Fibroblast of mammary gland (primary cell): ENCODE measurements around the gene SYT14.
A peak's percentile ranks its signal among the peaks of the same experiment; 100 is the strongest.
"Not testable (repeated sequence)": the region's sequence is repeated elsewhere in the genome, so short reads cannot be mapped to it uniquely, and the experiment has no call there.

Experiments
- DNase-seq: peaks from one replicate; pipeline ENCODE4 v3.0.0-alpha.2; 2010; ENCODE audit warnings: low read depth
- H3K4me3 ChIP-seq: 2 replicates; pipeline ENCODE4 v1.5.1; 2011; ENCODE audit warnings: low read depth, mild to moderate bottlenecking, low read length, moderate library complexity; ENCODE audit not compliant: control insufficient read depth
- TF ChIP-seq, protein P1 (sequence below): conservative IDR thresholded peaks from 2 replicates; pipeline ENCODE4 v1.5.1; 2011; ENCODE audit warnings: low read depth, low read length, inconsistent platforms; ENCODE audit not compliant: control insufficient read depth, insufficient read depth

Gene SYT14

GRCh38 chr1:209896346-209896745 lies 41.7 kb upstream of the SYT14 start:
- TF ChIP-seq, protein P1, sequence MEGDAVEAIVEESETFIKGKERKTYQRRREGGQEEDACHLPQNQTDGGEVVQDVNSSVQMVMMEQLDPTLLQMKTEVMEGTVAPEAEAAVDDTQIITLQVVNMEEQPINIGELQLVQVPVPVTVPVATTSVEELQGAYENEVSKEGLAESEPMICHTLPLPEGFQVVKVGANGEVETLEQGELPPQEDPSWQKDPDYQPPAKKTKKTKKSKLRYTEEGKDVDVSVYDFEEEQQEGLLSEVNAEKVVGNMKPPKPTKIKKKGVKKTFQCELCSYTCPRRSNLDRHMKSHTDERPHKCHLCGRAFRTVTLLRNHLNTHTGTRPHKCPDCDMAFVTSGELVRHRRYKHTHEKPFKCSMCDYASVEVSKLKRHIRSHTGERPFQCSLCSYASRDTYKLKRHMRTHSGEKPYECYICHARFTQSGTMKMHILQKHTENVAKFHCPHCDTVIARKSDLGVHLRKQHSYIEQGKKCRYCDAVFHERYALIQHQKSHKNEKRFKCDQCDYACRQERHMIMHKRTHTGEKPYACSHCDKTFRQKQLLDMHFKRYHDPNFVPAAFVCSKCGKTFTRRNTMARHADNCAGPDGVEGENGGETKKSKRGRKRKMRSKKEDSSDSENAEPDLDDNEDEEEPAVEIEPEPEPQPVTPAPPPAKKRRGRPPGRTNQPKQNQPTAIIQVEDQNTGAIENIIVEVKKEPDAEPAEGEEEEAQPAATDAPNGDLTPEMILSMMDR, result no peak
- DNase-seq, result no peak
- H3K4me3 ChIP-seq, result no peak overlapping the region

- DNase-seq, H3K4me3 ChIP-seq: not testable (repeated sequence)
Observed at GRCh38 chr1:209898271-209898670, 39.7 kb upstream of the SYT14 start.

- H3K4me3 ChIP-seq, DNase-seq: not testable (repeated sequence)
Observed at GRCh38 chr1:209898851-209899250, 39.2 kb upstream of the SYT14 start.

GRCh38 chr1:209899948-209900347 lies 38.1 kb upstream of the SYT14 start:
- H3K4me3 ChIP-seq, result no peak overlapping the region
- TF ChIP-seq, protein P1, result peak; percentile 47
- DNase-seq, result no peak

DNA sequence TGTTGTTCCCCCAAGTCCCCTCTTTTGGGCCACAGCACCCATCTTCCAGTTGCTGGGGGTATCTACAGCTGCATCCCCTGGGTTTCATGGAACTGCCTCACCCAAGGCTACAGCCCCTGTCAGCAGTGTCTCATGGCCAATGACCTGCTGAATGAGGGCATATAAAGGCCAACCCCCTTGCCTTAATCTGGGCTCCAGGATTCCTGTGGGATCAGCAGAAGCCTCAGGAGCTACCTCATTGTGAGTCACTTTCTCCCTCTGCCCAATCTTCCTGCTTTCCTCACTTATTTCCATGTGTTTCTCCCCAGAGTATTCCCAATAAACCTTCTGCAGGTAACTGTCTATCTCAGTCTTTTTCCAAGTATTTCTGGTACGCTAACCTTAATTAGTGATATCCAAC lies 37.3 kb upstream of the SYT14 start:
- peak; percentile 79 for DNase-seq
- TF ChIP-seq, protein P1, result no peak
- H3K4me3 ChIP-seq, result no peak overlapping the region

- TF ChIP-seq, protein P1, result no peak
- H3K4me3 ChIP-seq, result no peak overlapping the region
- DNase-seq, result no peak
Observed at GRCh38 chr1:209901211-209901610, 36.8 kb upstream of the SYT14 start.

DNA sequence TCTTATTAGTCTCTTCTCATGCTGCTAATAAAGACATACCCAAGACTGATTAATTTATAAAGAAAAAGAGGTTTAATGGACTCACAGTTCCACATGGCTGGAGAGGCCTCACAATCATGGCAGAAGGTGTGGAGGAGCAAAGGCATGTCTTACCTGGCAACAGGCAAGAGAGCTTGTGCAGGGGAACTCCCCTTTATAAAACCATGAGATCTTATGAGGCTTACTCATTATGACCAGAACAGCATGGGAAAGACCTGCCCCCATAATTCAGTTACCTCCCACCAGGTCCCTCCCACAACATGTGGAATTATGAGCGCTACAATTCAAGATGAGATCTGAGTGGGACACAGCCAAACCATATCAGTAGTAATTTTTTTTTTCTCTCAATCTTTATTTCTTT lies 33.2 kb upstream of the SYT14 start:
- not testable (repeated sequence) for DNase-seq

GRCh38 chr1:209911746-209912145 lies 26.3 kb upstream of the SYT14 start:
- no peak overlapping the region for H3K4me3 ChIP-seq
- TF ChIP-seq, protein P1, result no peak
- no peak for DNase-seq

More for the DNA sequence above, 33.2 kb upstream of the SYT14 start:
- not testable (repeated sequence) for H3K4me3 ChIP-seq

DNA sequence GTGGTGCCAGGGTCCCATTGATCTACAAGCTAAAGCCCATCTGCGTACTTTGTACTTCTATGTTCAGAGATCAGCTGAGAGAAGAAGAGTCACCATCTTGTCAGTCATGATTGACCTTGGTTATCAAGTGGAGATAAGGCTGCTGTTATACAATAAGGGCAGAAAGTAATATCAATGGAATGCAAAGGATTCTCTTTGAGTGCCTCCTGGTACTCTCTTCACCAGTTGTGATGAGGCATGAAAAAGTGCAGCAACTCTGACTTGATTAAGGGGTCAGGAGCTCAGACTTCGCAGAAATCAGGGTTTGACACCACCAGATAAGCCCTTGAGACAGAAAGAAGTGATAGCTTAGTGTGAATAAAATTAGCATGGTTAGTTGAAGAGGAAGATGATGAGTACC lies 25.7 kb upstream of the SYT14 start:
- TF ChIP-seq, protein P1, result no peak
- no peak for DNase-seq
- H3K4me3 ChIP-seq, result no peak overlapping the region

DNA sequence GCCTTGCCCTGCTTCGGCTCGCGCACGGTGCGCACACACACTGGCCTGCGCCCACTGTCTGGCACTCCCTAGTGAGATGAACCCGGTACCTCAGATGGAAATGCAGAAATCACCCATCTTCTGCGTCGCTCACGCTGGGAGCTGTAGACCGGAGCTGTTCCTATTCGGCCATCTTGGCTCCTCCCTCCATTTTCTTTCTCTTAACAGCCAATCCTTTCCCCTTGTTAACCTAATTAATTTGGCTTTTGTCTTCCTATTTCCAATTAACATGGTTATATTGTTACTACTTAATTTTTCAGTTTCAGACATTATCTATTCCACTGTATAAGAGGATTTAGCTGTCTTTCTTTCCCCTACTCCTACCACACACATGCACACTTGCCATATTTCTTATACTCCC lies 18.4 kb upstream of the SYT14 start:
- not testable (repeated sequence) for DNase-seq, H3K4me3 ChIP-seq
